Measurements from ENCODE around the gene PRCC.

GRCh38 chr1:156845055-156845952 is 78.0 kb downstream of the PRCC start:
- no peak for TF ChIP-seq REST (IDR thresholded peaks at IDR 0.05; ENCODE audit: insufficient read depth in 1 of 2, low read depth in 2 of 2, low read length in 2 of 2)
- no peak for TF ChIP-seq POLR2AphosphoS5 (IDR thresholded peaks at IDR 0.05; ENCODE audit: low read depth, low read length)
- TF ChIP-seq TAF1 (IDR thresholded peaks at IDR 0.05; ENCODE audit: borderline replicate concordance, insufficient read depth, low read length) = no peak
- no peak for TF ChIP-seq SIN3A (IDR thresholded peaks at IDR 0.05; ENCODE audit: borderline replicate concordance, insufficient read depth, low read length)
